Thyroid gland (tissue), 4 donors: ENCODE measurements around the gene ITGBL1. TPM values are rescaled to one million over a fixed set of nuclear protein-coding genes. Genes with fewer than 3 reads are reported as not detected.

Experiments
- DNase-seq, 2 donors: peaks; one replicate each; pipeline ENCODE4 v3.0.0-alpha.2; 2019
- H3K27ac ChIP-seq, 3 donors: fragments of 200-600 bp; sonication (generic); 1 replicate in 2 of 3; 2 replicates in 1 of 3; pipeline ENCODE4 v1.5.1; 2016 to 2019; ENCODE audit warnings: mild to moderate bottlenecking in 1 of 3, moderate library complexity in 1 of 3
- H3K27me3 ChIP-seq: fragments of 200-600 bp; sonication (generic); one replicate; pipeline ENCODE4 v1.5.1; 2019
- H3K36me3 ChIP-seq, 2 donors: fragments of 200-600 bp; sonication (generic); one replicate each; pipeline ENCODE4 v1.5.1; 2016 to 2019
- H3K4me1 ChIP-seq, 2 donors: fragments of 200-600 bp; sonication (generic); one replicate each; pipeline ENCODE4 v1.5.1; 2017 to 2019
- H3K4me3 ChIP-seq, 3 donors: fragments of 200-600 bp; sonication (generic); replicated peaks in 1 of 3; 1 replicate in 2 of 3; 2 replicates in 1 of 3; pipeline ENCODE4 v1.5.1; 2016; ENCODE audit warnings: mild to moderate bottlenecking in 1 of 3
- H3K9me3 ChIP-seq: fragments of 200-600 bp; sonication (generic); one replicate; pipeline ENCODE4 v1.5.1; 2017
- POLR2A ChIP-seq, 2 donors: fragments of 450-650 bp; IDR thresholded peaks; one replicate each; pipeline ENCODE4 v1.6.1; 2017; ENCODE audit warnings: antibody characterized with exemption in 2 of 2, mild to moderate bottlenecking in 2 of 2, moderate library complexity in 1 of 2
- WGBS, 2 donors: methylation state at CpG; one replicate each; pipeline ENCODE4 v1.1.5; 2017; 5-methylcytosine and 5-hydroxymethylcytosine counted together
- intact Hi-C: fragments of 100-400 bp; cut with DNase I; formaldehyde crosslinking; loops from one replicate; pipeline ENCODE4 v1.15.1; 2023
- total RNA-seq, 4 donors: library from RNA; depleted of rRNA; stranded (reverse); fragments of >200 nt; gene quantifications; one replicate each; pipeline ENCODE4 v1.2.3, GENCODE V29; 2016
- TF ChIP-seq, protein P1 (sequence below), 6 experiments: fragments of 200-600 bp in 3 of 6; fragments of 450-650 bp in 3 of 6; sonication (generic) in 3 of 6; IDR thresholded peaks; one replicate each; pipeline ENCODE4 v1.5.1; 2016 to 2019; ENCODE audit warnings: antibody characterized with exemption in 6 of 6, mild to moderate bottlenecking in 2 of 6, inconsistent platforms in 1 of 6, moderate library complexity in 1 of 6

ITGBL1 gene
- total RNA-seq, 4 donors from 2014 or later = 3.4 to 20.6 (median 4.5) TPM

DNA sequence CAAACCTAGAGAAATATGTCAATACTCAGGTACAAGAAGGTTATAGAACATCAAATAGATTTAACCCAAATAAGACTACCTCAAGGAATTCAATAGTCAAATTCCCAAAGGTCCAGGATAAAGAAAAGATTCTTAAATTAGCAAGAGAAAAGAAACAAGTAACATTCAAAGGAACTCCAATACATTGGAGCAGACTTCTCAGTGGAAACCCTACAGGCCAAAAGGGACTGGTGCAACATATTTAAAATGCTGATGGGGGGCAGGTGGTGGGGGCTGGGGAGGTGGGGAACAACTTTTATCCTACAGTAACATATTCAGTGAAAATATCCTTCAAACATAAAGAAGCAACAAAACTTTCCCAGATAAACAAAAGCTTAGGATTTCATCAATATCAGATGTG lies 23.1 kb downstream of the ITGBL1 start:
- intact Hi-C loops = no loop called here
- Histone ChIP-seq H3K27ac (no peak overlapping the region), H3K4me3 (no peak overlapping the region), H3K9me3 (no peaks in the 10 kb centered on the region), H3K4me1 (peaks cover 0 to 12% of the 10 kb centered on the region in 2 donors), H3K36me3 (no peaks in the 10 kb centered on the region), H3K27me3 (no peaks in the 10 kb centered on the region)
- DNase-seq = no peak
- TF ChIP-seq, protein P1, sequence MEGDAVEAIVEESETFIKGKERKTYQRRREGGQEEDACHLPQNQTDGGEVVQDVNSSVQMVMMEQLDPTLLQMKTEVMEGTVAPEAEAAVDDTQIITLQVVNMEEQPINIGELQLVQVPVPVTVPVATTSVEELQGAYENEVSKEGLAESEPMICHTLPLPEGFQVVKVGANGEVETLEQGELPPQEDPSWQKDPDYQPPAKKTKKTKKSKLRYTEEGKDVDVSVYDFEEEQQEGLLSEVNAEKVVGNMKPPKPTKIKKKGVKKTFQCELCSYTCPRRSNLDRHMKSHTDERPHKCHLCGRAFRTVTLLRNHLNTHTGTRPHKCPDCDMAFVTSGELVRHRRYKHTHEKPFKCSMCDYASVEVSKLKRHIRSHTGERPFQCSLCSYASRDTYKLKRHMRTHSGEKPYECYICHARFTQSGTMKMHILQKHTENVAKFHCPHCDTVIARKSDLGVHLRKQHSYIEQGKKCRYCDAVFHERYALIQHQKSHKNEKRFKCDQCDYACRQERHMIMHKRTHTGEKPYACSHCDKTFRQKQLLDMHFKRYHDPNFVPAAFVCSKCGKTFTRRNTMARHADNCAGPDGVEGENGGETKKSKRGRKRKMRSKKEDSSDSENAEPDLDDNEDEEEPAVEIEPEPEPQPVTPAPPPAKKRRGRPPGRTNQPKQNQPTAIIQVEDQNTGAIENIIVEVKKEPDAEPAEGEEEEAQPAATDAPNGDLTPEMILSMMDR (IDR thresholded peaks at IDR 0.05) = no peak

DNA sequence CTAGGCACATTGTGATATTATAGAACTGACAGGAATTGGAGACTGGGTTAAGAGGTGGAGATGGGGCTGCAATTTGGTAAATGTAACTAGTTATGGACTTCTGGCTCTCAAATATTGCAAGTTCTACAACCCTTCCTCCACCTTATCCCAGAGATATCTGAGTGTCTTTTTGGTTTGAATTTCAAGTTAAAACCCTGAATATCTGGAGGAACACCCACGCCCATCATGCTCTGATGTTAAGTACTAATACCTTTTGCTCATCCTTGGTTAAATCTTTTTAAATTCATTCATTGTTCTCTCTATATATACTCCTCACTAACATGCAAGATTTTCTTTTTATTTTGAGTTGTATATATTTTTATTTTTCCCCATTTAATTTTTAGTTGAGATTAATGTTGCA lies 28.9 kb downstream of the ITGBL1 start:
- TF ChIP-seq, protein P1 (IDR thresholded peaks at IDR 0.05) = no peak
- TF ChIP-seq POLR2A (IDR thresholded peaks at IDR 0.05) = no peak
- H3K27me3 ChIP-seq = no peaks in the 10 kb centered on the region
- no peak for DNase-seq
- H3K36me3 ChIP-seq = no peaks in the 10 kb centered on the region
- no peaks in the 10 kb centered on the region for H3K4me1 ChIP-seq
- H3K4me3 ChIP-seq = no peak overlapping the region
- H3K9me3 ChIP-seq = no peaks in the 10 kb centered on the region
- intact Hi-C loops = no loop called here
- WGBS, 2 donors = 84 to 85% methylated on average over 1 of the region's 1 CpG
- no peak overlapping the region for H3K27ac ChIP-seq

DNA sequence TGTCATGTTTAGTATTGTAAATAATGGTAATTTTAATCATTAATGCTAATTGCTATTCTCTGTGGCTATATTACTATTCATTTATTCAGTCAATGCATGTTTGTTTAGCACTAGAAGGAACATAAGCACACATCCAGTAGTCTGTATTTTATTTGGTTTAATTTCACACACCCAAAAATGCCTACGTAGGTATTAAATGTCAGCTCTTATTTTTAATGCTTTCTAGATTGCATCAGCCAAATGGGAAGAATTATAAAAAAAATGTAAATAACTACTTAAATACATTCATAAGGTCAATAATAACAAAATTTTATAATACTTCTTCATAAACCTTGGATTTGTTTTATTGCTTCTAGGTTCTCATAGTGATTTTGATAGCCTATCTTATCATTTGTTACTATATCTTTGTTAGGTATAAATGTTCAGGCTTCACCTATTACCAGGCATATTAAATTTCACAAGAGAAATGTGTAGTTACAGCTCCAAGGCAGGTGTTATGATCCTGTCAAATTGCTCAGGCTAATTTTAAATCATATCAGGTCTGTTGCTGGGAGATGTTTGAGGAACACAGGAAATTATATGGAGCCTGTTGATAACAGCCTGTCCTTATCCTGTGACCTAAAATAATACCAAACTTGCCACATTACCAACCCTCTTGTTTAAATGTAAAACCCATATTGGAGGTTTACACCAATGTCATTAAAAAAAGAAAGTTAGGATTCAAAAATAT lies 34.4 kb downstream of the ITGBL1 start:
- no peaks in the 10 kb centered on the region for H3K36me3 ChIP-seq
- intact Hi-C loops = no loop called here
- H3K27me3 ChIP-seq = no peaks in the 10 kb centered on the region
- DNase-seq = no peak
- WGBS, 2 donors = 91 to 93% methylated on average over 1 of the region's 1 CpG
- no peaks in the 10 kb centered on the region for H3K9me3 ChIP-seq
- H3K4me1 ChIP-seq = no peaks in the 10 kb centered on the region
- TF ChIP-seq POLR2A (IDR thresholded peaks at IDR 0.05) = no peak
- TF ChIP-seq, protein P1 (IDR thresholded peaks at IDR 0.05) = no peak
- H3K27ac ChIP-seq = no peak overlapping the region
- H3K4me3 ChIP-seq = no peak overlapping the region

DNA sequence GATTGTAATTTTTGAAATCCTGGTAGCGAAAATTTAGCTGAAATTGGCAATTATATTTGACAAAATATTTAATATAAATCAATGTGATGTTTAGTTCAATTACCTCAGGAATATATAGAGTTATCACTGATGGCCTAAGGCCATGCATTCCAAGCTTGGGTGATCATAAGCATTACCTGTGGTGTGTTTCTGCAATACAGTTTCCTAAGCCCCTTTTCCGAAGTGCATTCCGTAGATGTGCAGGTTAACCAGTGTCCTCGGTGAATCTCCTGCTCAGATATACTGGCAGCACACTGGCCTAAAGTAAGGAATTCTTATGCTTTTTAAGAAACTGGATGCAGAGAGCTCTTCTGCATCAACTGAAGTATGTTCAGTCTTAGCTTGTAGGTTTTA lies 35.0 kb downstream of the ITGBL1 start:
- TF ChIP-seq, protein P1 (IDR thresholded peaks at IDR 0.05) = no peak
- TF ChIP-seq POLR2A (IDR thresholded peaks at IDR 0.05) = no peak
- Histone ChIP-seq H3K4me1 (no peaks in the 10 kb centered on the region), H3K27ac (no peak overlapping the region), H3K4me3 (no peak overlapping the region), H3K9me3 (no peaks in the 10 kb centered on the region), H3K36me3 (no peaks in the 10 kb centered on the region), H3K27me3 (no peaks in the 10 kb centered on the region)
- 92 to 93% methylated on average over 4 of the region's 4 CpGs for WGBS, 2 donors
- intact Hi-C loops = no loop called here
- no peak for DNase-seq

DNA sequence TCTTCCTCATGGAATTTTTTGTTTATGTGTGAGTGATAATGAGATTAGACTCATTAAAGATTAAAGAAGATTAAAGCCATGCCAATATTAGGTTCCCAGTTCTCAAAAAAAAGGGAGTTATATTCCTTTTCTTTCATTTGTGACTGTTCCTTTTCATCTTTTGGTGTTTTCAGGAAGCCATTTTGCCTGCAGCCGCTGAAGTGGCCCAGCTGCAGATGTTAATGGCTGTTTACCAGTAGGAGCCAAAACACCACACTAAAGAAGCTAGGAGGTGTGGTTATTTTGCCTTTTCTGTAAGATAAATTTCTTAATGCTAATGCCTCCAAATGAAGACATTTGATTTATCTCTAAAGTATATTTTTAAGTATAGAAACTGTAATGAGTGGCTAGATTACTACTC lies 36.3 kb downstream of the ITGBL1 start:
- no peak for TF ChIP-seq POLR2A (IDR thresholded peaks at IDR 0.05)
- TF ChIP-seq, protein P1 (IDR thresholded peaks at IDR 0.05) = no peak
- intact Hi-C loops = no loop called here
- DNase-seq = no peak
- Histone ChIP-seq H3K4me3 (no peak overlapping the region), H3K9me3 (no peaks in the 10 kb centered on the region), H3K27ac (no peak overlapping the region), H3K4me1 (no peaks in the 10 kb centered on the region), H3K36me3 (no peaks in the 10 kb centered on the region), H3K27me3 (no peaks in the 10 kb centered on the region)
- WGBS, 2 donors = 84 to 91% methylated on average over 1 of the region's 1 CpG
